Body of pancreas (tissue), 4 donors: Measurements from ENCODE around the gene SEL1L. TPM values are rescaled to one million over a fixed set of nuclear protein-coding genes. Genes with fewer than 3 reads are reported as not detected.

ENCODE experiments used
- ATAC-seq: fragments of 150-250 bp; one replicate; pipeline ENCODE4 v1.9.1; 2016
- DNase-seq, 4 donors: peaks; one replicate each; pipeline ENCODE4 v3.0.0-alpha.2; 2019
- H3K27ac ChIP-seq, 4 donors: fragments of 200-600 bp; sonication (generic); 1 replicate in 3 of 4; 2 replicates in 1 of 4; pipeline versions ENCODE4 v1.5.1 to v1.6.1; 2016 to 2019; ENCODE audit warnings: mild to moderate bottlenecking in 1 of 4, mixed read lengths in 1 of 4, moderate library complexity in 1 of 4
- H3K27me3 ChIP-seq, 2 donors: fragments of 200-600 bp; sonication (generic); one replicate each; pipeline ENCODE4 v1.6.0; 2016; ENCODE audit warnings: mild to moderate bottlenecking in 1 of 2
- H3K36me3 ChIP-seq, 2 donors: fragments of 200-600 bp; sonication (generic); replicated peaks in 1 of 2; 2 replicates each; pipeline ENCODE4 v1.5.1; 2016; ENCODE audit warnings: low read depth in 2 of 2; ENCODE audit not compliant: insufficient read depth in 1 of 2
- H3K4me1 ChIP-seq: fragments of 200-600 bp; sonication (generic); one replicate; pipeline ENCODE4 v1.6.0; 2016
- H3K4me3 ChIP-seq, 2 donors: fragments of 200-600 bp; sonication (generic); 1 replicate in 1 of 2; 2 replicates in 1 of 2; pipeline ENCODE4 v1.5.1; 2016 to 2019
- H3K9me3 ChIP-seq, 3 donors: fragments of 200-600 bp; sonication (generic); 1 replicate in 2 of 3; 2 replicates in 1 of 3; pipeline ENCODE4 v1.5.1; 2016
- POLR2A ChIP-seq, 3 donors: fragments of 450-650 bp; IDR thresholded peaks; one replicate each; pipeline ENCODE4 v1.6.1; 2016; ENCODE audit warnings: antibody characterized with exemption in 3 of 3, mild to moderate bottlenecking in 2 of 3
- WGBS, 2 donors: methylation state at CpG; one replicate each; pipeline ENCODE4 v1.1.5; 2017; 5-methylcytosine and 5-hydroxymethylcytosine counted together
- intact Hi-C: fragments of 100-400 bp; cut with DNase I; formaldehyde crosslinking; loops from one replicate; pipeline ENCODE4 v1.15.1; 2023
- total RNA-seq, 2 donors: library from RNA; depleted of rRNA; stranded (reverse); fragments of >200 nt; gene quantifications; one replicate each; pipeline ENCODE4 v1.1.0, GENCODE V29; 2016
- TF ChIP-seq, protein P1 (sequence below), 7 experiments: fragments of 450-650 bp in 4 of 7; fragments of 200-600 bp in 3 of 7; sonication (generic) in 3 of 7; IDR thresholded peaks; one replicate each; pipeline ENCODE4 v1.5.1; 2016 to 2019; ENCODE audit warnings: antibody characterized with exemption in 7 of 7

Gene SEL1L
- total RNA-seq, 2 donors from 2014 or later: 183 to 268 TPM

DNA sequence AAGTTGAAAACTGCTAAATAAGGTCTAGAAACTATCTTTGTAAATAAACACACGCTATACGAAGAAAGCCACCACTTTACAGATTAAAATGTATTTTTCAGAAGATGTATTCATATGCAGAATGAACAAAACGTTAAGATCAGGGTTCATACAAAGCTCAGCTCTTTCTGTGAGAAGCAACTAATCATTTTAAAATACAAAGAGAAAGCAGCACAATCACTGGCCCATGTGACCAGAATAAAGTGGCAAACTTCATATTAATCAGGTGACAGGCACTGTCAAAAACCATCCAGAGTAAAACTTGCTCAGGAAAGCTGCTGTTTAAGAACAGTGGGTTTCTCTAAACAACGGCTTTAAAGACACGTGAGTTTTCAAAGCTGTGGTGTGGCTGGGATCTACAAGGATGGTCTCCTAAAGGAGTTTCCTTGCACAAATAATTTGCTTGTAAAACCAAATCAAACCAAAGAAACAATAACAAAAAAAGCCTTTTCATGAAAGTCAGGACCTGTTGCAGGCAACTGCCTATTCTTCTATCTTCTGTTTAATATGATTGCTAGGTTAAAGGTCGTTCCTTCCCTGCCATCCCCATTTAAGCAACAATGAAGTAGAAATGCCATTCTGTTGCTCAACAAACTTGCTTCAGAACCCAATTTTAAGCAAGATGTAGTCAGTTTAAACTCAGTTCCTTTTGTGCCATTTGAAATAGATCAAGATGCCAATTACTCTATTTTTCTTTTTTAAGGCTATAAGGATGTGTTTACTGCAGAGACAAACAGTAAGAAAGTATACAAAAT is 22.3 kb downstream of the SEL1L start:
- Histone ChIP-seq H3K27me3 (no peaks in the 10 kb centered on the region), H3K27ac (peak overlapping the region in 3 of 4 donors; percentile 6 to 65 (median 13)), H3K9me3 (no peaks in the 10 kb centered on the region), H3K4me3 (no peak overlapping the region), H3K4me1 (peaks cover 94% of the 10 kb centered on the region), H3K36me3 (peaks cover 0 to 8% of the 10 kb centered on the region in 2 donors)
- intact Hi-C loops: no loop called here
- TF ChIP-seq POLR2A (IDR thresholded peaks at IDR 0.05): no peak
- no peak for DNase-seq
- WGBS, 2 donors: 25 to 41% methylated on average over 6 of the region's 6 CpGs
- no peak for ATAC-seq

DNA sequence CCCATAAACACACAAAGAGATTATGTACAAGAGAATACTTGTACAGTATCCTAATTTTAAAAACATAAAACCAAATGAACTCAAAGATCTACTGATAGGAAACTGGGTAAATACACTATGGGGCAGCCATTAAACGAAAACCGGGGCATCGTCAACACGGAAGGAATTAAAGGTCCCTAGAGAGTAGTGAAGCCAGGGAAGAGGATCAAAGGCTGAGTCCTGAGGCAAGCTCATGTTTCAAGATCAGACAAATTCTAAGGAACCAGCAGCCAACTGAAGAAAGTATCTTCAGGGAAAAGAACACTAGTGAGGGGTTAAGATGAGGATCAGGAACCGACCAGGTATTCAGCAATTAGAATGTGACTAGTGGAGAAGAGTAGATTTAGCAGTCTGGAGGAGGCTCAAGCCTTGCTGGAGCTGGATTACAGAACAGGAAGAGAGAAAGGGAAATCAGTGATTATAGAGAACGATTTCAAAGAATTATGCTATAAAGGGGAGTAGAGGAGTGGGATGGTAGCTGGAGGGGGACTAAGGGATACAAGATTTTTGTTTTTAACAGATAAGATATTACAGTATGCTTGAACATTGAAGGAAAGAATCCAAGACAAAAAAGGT is 23.7 kb downstream of the SEL1L start:
- ATAC-seq (no peak), DNase-seq (no peak)
- intact Hi-C loops: no loop called here
- H3K27me3 ChIP-seq: no peaks in the 10 kb centered on the region
- 18 to 28% methylated on average over 6 of the region's 6 CpGs for WGBS, 2 donors
- H3K4me1 ChIP-seq: peaks cover 81% of the 10 kb centered on the region
- TF ChIP-seq POLR2A (IDR thresholded peaks at IDR 0.05): no peak
- TF ChIP-seq, protein P1, sequence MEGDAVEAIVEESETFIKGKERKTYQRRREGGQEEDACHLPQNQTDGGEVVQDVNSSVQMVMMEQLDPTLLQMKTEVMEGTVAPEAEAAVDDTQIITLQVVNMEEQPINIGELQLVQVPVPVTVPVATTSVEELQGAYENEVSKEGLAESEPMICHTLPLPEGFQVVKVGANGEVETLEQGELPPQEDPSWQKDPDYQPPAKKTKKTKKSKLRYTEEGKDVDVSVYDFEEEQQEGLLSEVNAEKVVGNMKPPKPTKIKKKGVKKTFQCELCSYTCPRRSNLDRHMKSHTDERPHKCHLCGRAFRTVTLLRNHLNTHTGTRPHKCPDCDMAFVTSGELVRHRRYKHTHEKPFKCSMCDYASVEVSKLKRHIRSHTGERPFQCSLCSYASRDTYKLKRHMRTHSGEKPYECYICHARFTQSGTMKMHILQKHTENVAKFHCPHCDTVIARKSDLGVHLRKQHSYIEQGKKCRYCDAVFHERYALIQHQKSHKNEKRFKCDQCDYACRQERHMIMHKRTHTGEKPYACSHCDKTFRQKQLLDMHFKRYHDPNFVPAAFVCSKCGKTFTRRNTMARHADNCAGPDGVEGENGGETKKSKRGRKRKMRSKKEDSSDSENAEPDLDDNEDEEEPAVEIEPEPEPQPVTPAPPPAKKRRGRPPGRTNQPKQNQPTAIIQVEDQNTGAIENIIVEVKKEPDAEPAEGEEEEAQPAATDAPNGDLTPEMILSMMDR (IDR thresholded peaks at IDR 0.05): no peak
- peak overlapping the region in 3 of 4 donors; percentile 37 to 65 (median 57) for H3K27ac ChIP-seq
- H3K9me3 ChIP-seq: no peaks in the 10 kb centered on the region
- no peak overlapping the region for H3K4me3 ChIP-seq
- H3K36me3 ChIP-seq: peaks cover 0 to 12% of the 10 kb centered on the region in 2 donors

DNA sequence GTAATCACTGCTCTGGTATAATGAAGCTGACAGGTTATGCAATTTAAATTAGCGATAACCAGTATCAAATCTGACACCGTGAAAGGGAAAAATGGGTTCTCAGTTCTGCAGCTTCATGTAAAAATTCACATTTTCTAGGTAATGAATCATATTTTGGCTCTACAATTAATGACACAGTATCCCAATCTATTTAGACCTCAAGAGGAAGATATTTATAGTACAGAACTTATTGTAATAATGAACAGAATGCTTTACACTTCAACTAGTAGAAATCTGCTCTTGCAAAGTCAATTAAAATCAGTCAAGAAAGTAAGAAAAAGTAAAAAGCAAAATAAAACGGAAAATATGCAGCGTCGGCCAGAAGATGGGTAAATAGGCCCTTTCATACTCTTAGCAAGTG is 24.3 kb downstream of the SEL1L start:
- H3K4me1 ChIP-seq: peaks cover 77% of the 10 kb centered on the region
- no peak for DNase-seq
- peak overlapping the region in 2 of 4 donors; percentile 57 to 65 for H3K27ac ChIP-seq
- no peak for TF ChIP-seq POLR2A (IDR thresholded peaks at IDR 0.05)
- TF ChIP-seq, protein P1 (IDR thresholded peaks at IDR 0.05): no peak
- no peak for ATAC-seq
- WGBS, 2 donors: 29 to 47% methylated on average over 5 of the region's 5 CpGs
- no peaks in the 10 kb centered on the region for H3K27me3 ChIP-seq
- H3K9me3 ChIP-seq: no peaks in the 10 kb centered on the region
- peaks cover 0 to 17% of the 10 kb centered on the region in 2 donors for H3K36me3 ChIP-seq
- no peak overlapping the region for H3K4me3 ChIP-seq
- intact Hi-C loops: no loop called here

DNA sequence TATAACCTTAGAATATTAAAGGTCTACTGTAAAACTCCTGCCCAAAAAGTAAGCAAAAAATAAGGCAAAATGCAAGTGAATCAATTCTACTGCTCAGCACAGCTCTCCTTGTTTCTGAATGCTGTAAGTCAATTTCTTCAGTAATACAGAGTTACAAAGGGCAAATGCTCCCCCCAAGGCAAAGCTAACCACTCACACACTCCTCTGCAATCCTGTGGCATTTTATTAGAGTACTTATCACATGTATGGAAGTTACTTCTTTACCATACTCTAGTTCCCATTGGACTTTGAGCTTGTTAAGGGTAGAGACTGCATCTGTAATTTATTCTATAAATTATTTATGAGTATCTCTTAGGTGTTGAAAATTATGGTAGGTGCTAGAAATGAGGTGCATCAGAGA is 27.2 kb downstream of the SEL1L start:
- intact Hi-C loops: no loop called here
- peaks cover 60% of the 10 kb centered on the region for H3K4me1 ChIP-seq
- peaks cover 0 to 38% of the 10 kb centered on the region in 2 donors for H3K36me3 ChIP-seq
- no peaks in the 10 kb centered on the region for H3K9me3 ChIP-seq
- H3K27me3 ChIP-seq: no peaks in the 10 kb centered on the region
- no peak overlapping the region for H3K4me3 ChIP-seq
- no peak overlapping the region for H3K27ac ChIP-seq
- TF ChIP-seq, protein P1 (IDR thresholded peaks at IDR 0.05): no peak
- no peak for TF ChIP-seq POLR2A (IDR thresholded peaks at IDR 0.05)
- ATAC-seq (no peak), DNase-seq (no peak)

DNA sequence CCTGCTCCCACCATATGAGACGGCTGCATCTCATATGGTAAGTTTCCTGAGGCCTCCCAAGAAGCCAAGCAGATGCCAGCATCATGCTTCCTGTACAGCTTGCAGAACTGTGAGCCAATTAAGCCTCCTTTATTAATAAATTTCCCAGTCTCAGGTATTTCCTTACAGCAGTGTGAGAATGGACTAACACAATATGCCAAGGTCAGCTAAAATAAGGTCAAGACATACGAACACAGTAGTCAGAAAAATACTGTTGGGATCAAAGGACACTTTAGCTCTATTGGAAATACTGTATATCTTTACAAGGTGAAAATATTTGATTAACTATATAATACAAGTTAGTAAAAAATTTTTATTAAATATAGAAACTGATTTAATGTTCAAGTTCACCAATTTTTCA is 28.8 kb downstream of the SEL1L start:
- intact Hi-C loops: no loop called here
- peaks cover 0 to 50% of the 10 kb centered on the region in 2 donors for H3K36me3 ChIP-seq
- H3K4me1 ChIP-seq: peaks cover 57% of the 10 kb centered on the region
- no peak overlapping the region for H3K27ac ChIP-seq
- DNase-seq (no peak), ATAC-seq (no peak)
- H3K4me3 ChIP-seq: no peak overlapping the region
- H3K9me3 ChIP-seq: no peaks in the 10 kb centered on the region
- no peaks in the 10 kb centered on the region for H3K27me3 ChIP-seq
- 49 to 53% methylated on average over 2 of the region's 2 CpGs for WGBS, 2 donors
- no peak for TF ChIP-seq POLR2A (IDR thresholded peaks at IDR 0.05)
- TF ChIP-seq, protein P1 (IDR thresholded peaks at IDR 0.05): no peak
